LNCaP clone FGC (cell line): ENCODE results near the gene MPC1.
"Not testable (repeated sequence)": the region's sequence is repeated elsewhere in the genome, so short reads cannot be mapped to it uniquely, and the experiment has no call there.

Source experiments
- DNase-seq: peaks from one replicate; pipeline ENCODE4 v3.0.0-alpha.2; 2011; ENCODE audit warnings: low read depth
- H3K4me3 ChIP-seq: 2 replicates; pipeline ENCODE4 v1.5.1; 2011; ENCODE audit warnings: mild to moderate bottlenecking, low read depth, low read length, control low read depth
- TF ChIP-seq, protein P1 (sequence below): IDR thresholded peaks from 2 replicates; pipeline ENCODE4 v1.5.1; 2012; ENCODE audit warnings: mild to moderate bottlenecking; ENCODE audit not compliant: control insufficient read depth, insufficient read depth; ENCODE audit errors: extremely low read depth

Gene MPC1

GRCh38 chr6:166397849-166398248, 15.1 kb upstream of the MPC1 start:
- TF ChIP-seq, protein P1, sequence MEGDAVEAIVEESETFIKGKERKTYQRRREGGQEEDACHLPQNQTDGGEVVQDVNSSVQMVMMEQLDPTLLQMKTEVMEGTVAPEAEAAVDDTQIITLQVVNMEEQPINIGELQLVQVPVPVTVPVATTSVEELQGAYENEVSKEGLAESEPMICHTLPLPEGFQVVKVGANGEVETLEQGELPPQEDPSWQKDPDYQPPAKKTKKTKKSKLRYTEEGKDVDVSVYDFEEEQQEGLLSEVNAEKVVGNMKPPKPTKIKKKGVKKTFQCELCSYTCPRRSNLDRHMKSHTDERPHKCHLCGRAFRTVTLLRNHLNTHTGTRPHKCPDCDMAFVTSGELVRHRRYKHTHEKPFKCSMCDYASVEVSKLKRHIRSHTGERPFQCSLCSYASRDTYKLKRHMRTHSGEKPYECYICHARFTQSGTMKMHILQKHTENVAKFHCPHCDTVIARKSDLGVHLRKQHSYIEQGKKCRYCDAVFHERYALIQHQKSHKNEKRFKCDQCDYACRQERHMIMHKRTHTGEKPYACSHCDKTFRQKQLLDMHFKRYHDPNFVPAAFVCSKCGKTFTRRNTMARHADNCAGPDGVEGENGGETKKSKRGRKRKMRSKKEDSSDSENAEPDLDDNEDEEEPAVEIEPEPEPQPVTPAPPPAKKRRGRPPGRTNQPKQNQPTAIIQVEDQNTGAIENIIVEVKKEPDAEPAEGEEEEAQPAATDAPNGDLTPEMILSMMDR, result no peak
- H3K4me3 ChIP-seq, result no peak overlapping the region
- no peak for DNase-seq

- no peak overlapping the region for H3K4me3 ChIP-seq
Measured at GRCh38 chr6:166395778-166396177, 13.0 kb upstream of the MPC1 start.

DNA sequence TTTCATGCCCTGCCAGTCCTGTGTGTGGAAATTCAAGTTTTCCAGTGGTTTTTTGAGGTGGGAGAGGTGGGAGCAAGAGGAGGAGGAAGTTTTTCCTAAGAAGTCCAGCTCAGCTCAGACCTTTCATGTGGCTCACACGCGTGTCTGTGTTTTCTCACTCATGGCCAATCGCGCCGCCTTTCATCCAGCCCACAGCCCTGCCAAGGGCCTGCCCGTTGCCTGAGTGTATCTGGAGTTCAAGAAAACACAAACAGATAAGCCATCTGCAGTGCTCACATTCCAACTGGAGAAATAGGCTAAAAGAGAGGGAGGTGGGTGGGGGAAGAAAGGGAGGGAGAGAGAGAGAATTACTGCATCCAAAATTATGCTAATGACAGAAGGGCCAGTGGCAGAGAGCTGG, 12.6 kb upstream of the MPC1 start:
- TF ChIP-seq, protein P1, result no peak
- no peak for DNase-seq
- no peak overlapping the region for H3K4me3 ChIP-seq

More at GRCh38 chr6:166395778-166396177, 13.0 kb upstream of the MPC1 start:
- TF ChIP-seq, protein P1, result no peak
- no peak for DNase-seq

DNA sequence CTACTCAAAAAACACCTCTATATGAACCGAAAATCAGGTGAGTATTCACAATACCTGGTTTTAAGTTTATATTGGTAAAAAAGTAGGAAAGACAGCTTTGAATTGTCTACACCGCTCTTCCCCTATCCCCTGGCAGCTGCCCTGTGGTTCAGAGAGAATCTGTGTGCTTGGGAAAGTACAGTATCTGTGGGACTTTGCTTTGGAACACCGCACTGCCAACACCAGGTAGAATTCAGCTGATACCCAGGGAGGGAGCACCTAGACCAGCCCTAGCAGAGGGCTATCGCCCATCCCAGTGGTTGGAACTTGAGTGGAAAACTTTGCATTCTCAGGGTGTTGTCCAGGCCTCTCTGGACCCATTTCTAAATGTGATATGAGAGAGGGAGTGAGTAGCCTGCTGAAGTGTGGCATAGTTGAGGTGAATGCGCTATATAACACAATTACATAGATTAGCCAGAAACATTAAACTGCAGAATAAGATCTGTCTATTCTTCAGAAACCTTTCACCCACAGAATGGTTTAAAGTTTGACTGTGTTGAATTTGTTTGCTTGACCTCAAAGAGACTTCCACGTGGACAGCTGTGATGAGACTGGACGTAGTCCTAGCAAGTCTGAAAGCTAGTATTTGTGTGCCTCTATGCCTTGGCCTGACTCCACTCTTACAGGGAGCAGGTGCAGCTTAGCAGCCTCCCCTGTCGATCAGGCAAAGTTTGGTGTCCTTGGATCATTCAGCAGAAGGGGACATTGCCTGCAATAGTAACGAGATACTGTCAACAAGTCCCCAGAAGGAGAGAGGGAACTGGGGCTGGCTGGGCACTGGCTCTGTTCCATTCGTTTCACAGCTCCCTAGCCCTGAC, 11.5 kb upstream of the MPC1 start:
- TF ChIP-seq, protein P1, result no peak
- DNase-seq, result no peak
- H3K4me3 ChIP-seq, result no peak overlapping the region

DNA sequence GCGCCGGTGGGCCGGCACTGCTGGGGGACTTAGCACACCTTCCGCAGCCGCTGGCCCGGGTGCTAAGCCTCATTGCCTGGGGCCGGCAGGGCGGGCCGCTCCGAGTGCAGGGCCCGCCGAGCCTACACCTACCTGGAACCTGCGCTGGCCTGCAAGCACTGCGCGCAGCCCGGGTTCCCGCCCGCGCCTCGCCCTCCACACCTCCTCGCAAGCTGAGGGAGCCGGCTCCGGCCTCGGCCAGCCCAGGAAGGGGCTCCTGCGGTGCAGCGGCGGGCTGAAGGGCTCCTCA, 10.7 kb upstream of the MPC1 start:
- TF ChIP-seq, protein P1, result no peak
- H3K4me3 ChIP-seq, result no peak overlapping the region
- no peak for DNase-seq

DNA sequence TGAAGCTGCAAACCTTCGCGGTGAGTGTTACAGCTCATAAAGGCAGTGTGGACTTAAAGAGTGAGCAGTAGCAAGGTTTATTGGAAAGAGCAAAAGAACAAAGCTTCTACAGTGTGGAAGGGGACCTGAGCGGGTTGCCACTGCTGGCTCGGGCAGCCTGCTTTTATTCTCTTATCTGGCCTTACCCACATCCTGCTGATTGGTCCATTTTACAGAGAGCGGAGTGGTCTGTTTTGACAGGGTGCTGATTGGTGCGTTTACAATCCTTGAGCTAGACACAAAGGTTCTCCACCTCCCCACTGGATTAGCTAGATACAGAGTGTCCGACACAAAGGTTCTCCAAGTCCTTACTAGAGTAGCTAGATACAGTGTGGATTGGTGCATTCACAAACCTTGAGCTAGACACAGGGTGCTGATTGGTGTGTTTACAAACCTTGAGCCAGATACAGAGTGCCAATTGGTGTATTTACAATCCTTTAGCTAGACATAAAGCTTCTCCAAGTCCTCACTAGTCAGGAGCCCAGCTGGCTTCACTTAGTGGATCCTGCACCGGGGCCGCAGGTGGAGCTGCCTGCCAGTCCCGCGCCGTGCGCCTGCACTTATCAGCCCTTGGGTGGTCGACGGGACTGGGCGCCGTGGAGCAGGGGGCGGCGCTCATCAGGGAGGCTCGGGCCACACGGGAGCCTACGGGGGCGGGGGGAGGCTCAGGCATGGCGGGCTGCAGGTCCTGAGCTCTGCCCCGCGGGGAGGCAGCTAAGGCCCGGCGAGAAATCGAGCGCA, 10.2 kb upstream of the MPC1 start:
- not testable (repeated sequence) for DNase-seq, H3K4me3 ChIP-seq

GRCh38 chr6:166389119-166389518, 6.4 kb upstream of the MPC1 start:
- no peak overlapping the region for H3K4me3 ChIP-seq
- TF ChIP-seq, protein P1, result no peak
- DNase-seq, result no peak
